ENCODE measurements around the gene CYP2R1. TPM values are rescaled to one million over a fixed set of nuclear protein-coding genes. Genes with fewer than 3 reads are reported as not detected.

Gene CYP2R1
- total and polyA plus RNA-seq, 2 of the 8 experiments (the other 6 are each of a cell fraction or from before 2014, with no cell fraction given): 8.3 to 12.9 TPM

- TF ChIP-seq CHD7 (IDR thresholded peaks at IDR 0.05; ENCODE audit: insufficient replicate concordance, low read length) (no peak), MAX (IDR thresholded peaks at IDR 0.05) (no peak)
Observed at GRCh38 chr11:14938936-14939335, 46.9 kb upstream of the CYP2R1 start (continued).
